GM08714 (cell line): ENCODE results near the gene REEP5.

ENCODE experiments used
- H3K4me3 ChIP-seq: fragments of 200-500 bp; sonication (Bioruptor generic); 2 replicates; pipeline ENCODE4 v1.5.1; 2014; ENCODE audit warnings: mild to moderate bottlenecking, low read length, inconsistent platforms
- ZNF274 ChIP-seq: IDR thresholded peaks from 2 replicates; pipeline ENCODE4 v1.6.1; 2012; ENCODE audit warnings: mild to moderate bottlenecking, low read depth, low read length

REEP5 gene

DNA sequence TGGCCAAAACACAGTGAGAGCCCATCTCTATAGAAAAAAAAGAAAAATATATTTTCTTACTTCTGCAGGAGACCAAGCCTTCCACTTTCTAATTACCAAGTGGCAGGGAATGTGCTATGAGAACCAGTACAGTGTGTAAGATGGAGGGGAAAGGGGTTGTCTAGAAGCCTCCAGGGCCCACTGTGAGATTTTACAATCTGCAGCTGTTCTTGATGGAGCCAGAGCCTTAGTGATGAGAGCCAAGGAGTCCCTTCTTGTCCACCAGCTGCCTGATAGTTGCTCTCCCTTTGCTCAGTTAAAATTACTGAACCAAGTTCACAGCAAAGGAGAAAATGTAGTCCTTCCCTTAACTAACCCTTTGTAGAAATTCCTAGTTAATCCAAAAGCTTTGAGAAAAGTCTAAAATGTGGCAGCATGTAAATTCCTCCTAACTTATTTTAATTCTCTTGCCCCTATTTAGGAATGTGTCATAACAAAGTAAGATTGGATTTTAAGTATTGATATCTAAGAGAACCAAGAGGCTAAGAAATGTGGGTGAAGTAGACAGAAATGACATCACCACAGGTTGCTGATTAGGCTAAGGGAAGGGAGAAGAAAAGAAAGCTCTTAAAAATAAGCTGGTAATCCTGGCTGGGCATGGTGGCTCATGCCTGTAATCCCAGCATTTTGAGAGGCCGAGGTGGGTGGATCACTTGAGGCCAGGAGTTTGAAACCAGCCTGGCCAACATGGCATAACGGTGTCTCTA is 41.6 kb downstream of the REEP5 start:
- no peak for TF ChIP-seq ZNF274
- no peak overlapping the region for H3K4me3 ChIP-seq

DNA sequence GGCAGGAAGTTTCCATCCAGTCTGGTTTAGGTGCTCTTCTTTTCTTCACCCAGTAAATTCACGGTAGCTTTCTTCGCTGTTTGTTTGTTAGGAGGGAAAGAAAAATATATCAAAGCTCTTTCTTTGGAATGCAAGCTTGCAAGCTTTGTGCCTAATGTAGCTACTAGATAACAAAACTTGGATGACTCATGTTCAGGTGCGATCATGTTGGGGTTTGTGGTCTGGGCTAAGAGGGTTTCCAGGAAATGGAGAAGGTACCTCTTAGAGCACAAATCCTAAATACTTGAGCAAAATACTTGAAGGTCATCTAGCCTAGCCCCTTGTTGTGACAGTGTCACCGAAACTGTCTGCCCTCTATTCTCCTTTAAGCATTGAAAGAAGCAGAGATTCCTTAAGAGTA is 43.3 kb downstream of the REEP5 start:
- no peak overlapping the region for H3K4me3 ChIP-seq
- no peak for TF ChIP-seq ZNF274

DNA sequence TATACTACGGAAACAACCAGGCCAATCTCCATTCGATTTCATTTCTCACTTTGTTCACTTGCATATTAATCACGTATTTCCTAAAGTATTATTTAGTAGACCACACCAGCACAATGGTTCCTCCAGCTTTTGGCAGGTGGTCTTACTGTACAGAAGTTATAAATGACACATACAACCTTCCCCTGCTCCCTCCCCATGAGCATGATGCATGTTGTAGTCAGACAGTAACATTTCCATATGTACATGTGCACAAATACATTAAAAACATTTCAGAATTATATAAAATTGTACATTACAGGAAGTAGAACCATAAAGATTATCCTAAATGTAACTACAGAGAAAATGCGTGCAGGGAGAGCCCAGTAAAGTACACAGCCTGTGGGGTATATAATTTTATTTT is 43.9 kb downstream of the REEP5 start:
- TF ChIP-seq ZNF274 = no peak
- H3K4me3 ChIP-seq = no peak overlapping the region

DNA sequence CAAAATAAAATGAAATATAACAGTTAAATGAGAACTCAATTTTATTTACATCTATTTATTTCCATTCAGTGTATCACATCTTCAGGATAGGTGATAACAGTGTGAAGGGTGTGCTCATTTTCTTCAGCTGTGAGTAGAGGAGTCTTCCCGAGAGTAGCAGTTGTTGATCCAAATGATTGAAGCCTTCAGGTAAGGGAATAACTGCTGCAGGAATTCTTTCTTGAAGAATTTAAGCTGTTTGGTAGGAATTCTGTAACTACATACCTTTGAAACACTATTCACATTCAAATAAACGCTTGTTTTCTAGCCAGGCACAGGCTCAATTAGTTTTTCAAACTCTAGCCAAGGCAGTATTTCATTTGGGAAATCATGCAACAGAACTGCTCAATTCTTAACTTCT is 45.7 kb downstream of the REEP5 start:
- no peak overlapping the region for H3K4me3 ChIP-seq

DNA sequence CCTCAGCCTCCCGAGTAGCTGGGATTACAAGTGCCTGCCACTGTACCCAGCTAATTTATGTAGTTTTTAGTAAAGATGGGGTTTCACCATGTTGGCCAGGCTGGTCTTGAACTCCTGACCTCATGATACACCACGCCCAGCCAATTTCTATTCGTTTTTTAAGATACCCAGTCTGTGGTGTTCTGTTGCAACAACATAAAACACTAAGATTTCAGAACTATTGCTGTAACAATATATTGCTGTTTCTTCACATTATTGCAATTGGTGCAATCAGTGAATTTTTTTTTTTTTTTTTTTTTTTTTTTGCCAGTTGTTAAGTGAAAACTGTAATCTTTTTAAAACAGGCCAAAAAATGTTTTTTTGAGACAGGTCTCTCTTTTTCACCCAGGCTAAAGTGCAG is 51.1 kb downstream of the REEP5 start:
- TF ChIP-seq ZNF274 = no peak
- H3K4me3 ChIP-seq = no peak overlapping the region

More for the DNA sequence above, 45.7 kb downstream of the REEP5 start:
- TF ChIP-seq ZNF274 = no peak

DNA sequence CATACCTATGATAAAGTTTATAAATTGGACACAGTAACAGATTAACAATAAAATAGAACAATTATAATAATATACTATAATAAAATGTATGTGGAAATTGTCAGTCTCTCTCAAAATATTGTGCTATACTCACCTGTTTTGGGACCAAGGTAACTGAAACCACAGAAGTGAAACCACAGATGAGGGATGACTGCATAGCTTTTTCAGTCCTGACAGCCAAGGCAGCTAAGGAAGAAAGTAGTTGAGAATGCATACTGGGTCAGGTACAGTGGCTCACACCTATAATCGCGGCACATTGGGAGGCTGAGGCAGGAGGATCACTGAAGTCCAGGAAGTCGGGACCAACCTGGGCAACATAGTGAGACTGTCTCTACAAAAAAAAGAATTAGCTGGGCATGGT is 52.1 kb downstream of the REEP5 start:
- H3K4me3 ChIP-seq = no peak overlapping the region
- no peak for TF ChIP-seq ZNF274

DNA sequence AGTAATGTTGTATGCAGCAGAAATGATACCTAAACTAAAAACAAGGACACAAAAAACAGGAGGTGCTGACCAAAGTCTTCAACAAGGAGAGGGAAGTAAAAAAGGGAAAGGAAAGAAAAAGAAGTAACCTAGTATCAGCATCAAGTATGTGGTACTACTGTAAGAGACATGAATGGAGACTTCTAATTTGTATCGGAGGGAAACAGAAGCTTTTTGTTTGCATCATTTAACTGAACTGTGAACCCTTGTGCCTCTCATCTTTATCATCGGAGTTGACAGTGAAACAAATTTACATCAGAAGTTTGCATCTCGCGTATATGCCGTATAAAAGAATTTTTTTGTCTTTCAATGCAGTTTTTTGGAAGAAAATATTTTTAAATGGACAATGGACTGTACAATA is 54.6 kb downstream of the REEP5 start:
- no peak overlapping the region for H3K4me3 ChIP-seq
- no peak for TF ChIP-seq ZNF274

DNA sequence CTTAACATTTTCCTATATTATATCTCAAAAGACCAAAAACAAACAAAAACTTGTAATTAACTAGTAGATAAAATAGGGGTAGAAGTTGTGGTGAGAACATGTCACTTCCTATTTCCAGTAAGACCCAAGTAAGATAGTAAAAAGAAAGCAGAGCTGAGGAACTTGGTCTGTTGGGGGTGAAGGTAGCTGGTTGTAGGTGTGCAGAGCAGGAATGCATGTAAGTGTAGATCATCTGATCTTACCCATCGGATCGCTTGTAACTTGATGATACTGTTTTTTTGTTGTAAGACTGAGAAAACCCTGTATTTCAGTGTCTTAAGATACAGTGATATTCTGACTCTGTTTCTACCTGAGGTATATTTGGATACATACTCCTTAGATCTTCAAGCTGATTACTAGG is 55.3 kb downstream of the REEP5 start:
- no peak for TF ChIP-seq ZNF274

DNA sequence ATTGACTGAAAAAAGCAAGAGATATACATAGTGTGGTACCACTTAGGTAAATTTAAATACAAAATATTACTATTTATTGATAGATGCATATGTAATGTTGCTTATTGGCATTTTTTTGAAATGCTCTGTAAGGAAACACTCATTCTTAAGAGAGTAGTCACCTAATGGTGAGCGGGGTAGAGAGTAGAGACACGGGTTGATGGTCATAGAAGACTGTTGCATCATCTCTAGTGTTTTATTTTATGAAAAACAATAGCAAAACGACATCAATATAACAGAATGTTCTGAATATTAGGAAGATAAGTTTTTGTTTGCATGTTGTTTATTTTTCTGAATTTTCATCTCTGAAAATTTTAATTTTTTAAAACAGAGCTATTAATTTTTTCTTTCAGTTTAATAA is 56.9 kb downstream of the REEP5 start:
- H3K4me3 ChIP-seq = no peak overlapping the region
- no peak for TF ChIP-seq ZNF274

More for the DNA sequence above, 55.3 kb downstream of the REEP5 start:
- no peak overlapping the region for H3K4me3 ChIP-seq

DNA sequence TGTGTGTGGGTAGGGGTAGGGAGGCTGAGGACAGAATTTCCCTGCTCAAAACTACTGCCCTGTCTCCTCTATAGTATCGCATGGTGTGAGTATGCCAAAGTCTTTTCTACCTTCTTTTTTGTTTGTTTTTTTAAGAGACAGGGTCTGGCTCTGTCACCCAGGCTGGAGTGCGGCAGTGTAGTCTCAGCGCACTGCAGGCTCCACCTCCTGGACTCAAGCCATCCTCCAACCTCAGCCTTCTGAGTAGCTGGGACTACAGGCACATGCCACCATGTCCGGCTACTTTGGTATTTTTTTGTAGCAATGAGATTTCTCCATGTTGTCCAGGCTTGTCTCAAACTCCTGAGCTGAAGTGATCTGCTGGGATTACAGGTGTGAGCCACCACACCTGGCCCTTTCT is 58.5 kb downstream of the REEP5 start:
- no peak overlapping the region for H3K4me3 ChIP-seq

DNA sequence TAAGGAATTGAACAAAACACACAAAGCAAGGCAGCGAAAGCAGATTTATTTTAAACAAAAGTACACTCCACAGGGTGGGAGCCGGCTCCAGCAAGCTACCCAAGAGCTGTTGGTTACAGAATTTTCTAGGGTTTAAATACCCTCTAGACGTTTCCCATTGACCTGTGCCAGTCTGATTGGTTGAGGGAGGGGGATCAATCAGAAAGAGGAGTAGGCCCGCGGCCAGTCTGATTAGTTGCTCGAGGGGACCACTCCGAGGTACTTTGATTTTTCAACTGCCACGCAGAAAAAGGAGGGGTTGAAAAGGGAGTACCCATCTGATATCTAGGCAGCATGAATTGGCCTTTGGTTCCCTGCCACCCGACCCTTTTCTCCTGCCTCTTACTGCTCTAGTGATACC is 59.9 kb downstream of the REEP5 start:
- TF ChIP-seq ZNF274 = no peak
- H3K4me3 ChIP-seq = peak overlapping the region; percentile 98

More for the DNA sequence above, 58.5 kb downstream of the REEP5 start:
- no peak for TF ChIP-seq ZNF274

DNA sequence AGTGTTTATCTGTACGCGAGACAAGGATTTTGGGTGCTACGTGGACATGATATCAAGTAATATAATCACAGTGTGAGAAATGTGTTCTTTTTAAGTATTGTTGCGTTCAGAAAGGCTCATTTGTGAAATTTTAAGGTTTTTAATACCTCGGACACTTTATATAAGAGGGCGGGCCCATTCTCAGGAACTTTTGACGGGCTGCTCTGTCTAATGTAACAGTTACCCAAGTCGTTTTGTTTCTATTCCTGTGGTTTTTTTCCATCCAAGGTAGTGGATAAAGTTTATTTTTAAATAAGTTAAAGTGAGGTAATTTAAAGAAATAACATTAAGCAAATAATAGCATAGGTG is 60.4 kb downstream of the REEP5 start:
- no peak for TF ChIP-seq ZNF274
- peak overlapping the region; percentile 98 for H3K4me3 ChIP-seq

DNA sequence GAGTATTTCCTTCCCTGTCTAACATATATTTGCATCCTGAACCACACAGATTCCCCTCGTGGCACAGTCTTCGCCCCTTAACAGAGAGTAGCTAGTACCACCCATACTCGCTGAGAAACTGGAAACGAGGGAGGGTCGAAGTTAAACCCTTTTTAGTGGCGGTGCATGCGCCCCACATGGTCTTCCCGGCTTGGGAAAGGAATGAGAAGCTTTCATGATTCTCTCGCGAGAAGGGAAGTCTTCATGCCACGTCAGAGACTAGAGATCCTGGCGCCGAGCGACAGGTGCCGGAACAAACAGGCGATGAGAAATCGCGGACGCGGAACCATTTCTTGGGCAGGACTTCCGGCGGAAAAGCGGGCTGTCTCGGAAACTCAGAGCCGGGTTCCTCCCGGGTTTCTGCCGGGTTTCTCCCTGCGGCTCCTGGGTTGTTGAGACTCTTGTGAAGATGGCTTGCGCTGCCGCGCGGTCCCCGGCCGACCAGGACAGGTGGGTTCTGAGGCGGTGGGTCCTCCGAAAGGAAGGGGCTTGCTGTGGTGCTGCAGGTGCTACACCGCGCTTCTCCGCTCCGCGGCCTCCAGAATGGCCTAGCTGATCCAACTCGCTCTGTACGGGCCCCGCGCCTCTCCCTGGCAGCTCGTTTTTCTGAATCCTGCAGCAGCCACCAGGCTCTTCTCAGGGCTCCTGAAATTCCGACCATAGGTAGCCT is 60.9 kb downstream of the REEP5 start, which contains the start of gene SRP19:
SRP19 (plus strand) TSS at position 359 of the 709 bp plus-strand sequence; CDS start at position 449, 90 bp downstream.
- TF ChIP-seq ZNF274 = no peak
- peak within 1 kb of the TSS; percentile 98 for H3K4me3 ChIP-seq

DNA sequence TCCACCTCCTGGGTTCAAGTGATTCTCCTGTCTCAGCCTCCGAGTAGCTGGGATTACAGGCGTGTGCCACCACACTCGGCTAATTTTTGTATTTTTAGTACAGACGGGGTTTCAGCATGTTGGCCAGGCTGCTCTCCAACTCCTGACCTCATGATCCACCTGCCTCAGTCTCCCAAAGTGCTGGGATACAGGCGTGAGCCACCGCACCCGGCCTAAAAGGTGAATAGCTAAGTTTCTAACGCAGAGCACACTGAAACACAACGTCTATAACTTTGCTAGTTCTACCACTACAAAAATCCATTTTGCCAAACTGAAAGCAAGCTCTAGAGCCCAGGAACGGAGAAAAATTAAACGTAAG is 61.5 kb downstream of the REEP5 start:
- H3K4me3 ChIP-seq = peak overlapping the region; percentile 98

DNA sequence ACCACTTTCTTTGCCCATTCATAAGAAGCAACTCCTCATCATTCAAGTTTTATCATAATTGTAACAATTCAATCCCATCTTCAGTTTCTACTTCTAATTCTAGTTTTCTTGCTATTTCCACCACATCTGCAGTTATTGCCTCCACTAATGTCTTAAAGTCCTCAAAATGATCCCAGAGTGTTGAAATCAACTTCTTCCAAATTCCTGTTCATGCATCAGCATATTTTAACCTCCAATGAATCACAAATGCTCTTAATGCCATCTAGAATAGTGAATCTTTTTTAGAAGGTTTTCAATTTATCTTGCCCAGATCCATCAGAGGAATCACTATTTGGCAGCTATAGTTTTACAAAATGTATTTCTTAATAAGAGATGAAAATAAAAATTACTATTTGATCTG is 64.2 kb downstream of the REEP5 start:
- no peak for TF ChIP-seq ZNF274
- H3K4me3 ChIP-seq = no peak overlapping the region
